Loucy (cell line): ENCODE measurements around the gene ALDH7A1.

Source experiments
- EZH2phosphoT487 ChIP-seq: fragments of 200-600 bp; IDR thresholded peaks from 2 replicates; pipeline ENCODE4 v1.6.1; 2018; ENCODE audit warnings: antibody characterized with exemption, mild to moderate bottlenecking, moderate library complexity, borderline replicate concordance
- TF ChIP-seq, protein P1 (sequence below): fragments of 200-600 bp; sonication (generic); conservative IDR thresholded peaks from 2 replicates; pipeline ENCODE4 v1.5.1; 2014; ENCODE audit warnings: mild to moderate bottlenecking, antibody characterized with exemption, low read length

DNA sequence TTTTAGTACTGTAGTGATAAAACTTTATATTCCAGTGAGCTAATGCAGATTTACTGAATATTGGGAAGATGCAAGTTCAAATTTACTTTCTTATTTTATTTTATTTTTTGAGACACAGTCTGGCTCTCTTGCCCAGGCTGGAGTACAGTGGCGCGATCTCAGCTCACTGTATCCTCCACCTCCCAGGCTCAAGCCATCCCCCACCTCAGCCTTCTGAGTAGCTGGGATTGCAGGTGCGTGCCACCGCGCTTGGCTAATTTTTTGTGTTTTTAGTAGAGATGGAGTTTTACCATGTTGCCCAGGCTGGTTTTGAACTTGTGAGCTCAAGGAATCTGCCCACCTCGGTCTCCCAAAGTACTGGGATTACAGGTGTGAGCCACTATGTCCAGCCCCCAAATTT is 15.6 kb upstream of the ALDH7A1 start:
- TF ChIP-seq, protein P1, sequence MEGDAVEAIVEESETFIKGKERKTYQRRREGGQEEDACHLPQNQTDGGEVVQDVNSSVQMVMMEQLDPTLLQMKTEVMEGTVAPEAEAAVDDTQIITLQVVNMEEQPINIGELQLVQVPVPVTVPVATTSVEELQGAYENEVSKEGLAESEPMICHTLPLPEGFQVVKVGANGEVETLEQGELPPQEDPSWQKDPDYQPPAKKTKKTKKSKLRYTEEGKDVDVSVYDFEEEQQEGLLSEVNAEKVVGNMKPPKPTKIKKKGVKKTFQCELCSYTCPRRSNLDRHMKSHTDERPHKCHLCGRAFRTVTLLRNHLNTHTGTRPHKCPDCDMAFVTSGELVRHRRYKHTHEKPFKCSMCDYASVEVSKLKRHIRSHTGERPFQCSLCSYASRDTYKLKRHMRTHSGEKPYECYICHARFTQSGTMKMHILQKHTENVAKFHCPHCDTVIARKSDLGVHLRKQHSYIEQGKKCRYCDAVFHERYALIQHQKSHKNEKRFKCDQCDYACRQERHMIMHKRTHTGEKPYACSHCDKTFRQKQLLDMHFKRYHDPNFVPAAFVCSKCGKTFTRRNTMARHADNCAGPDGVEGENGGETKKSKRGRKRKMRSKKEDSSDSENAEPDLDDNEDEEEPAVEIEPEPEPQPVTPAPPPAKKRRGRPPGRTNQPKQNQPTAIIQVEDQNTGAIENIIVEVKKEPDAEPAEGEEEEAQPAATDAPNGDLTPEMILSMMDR, result no peak
- TF ChIP-seq EZH2phosphoT487, result no peak
